ENCODE measurements around the gene HIPK4. TPM values are rescaled to one million over a fixed set of nuclear protein-coding genes. Genes with fewer than 3 reads are reported as not detected.

Gene HIPK4
- total and polyA plus RNA-seq, 2 of the 4 experiments (the other 2 are of a cell fraction): 0.12 to 0.18 TPM

DNA sequence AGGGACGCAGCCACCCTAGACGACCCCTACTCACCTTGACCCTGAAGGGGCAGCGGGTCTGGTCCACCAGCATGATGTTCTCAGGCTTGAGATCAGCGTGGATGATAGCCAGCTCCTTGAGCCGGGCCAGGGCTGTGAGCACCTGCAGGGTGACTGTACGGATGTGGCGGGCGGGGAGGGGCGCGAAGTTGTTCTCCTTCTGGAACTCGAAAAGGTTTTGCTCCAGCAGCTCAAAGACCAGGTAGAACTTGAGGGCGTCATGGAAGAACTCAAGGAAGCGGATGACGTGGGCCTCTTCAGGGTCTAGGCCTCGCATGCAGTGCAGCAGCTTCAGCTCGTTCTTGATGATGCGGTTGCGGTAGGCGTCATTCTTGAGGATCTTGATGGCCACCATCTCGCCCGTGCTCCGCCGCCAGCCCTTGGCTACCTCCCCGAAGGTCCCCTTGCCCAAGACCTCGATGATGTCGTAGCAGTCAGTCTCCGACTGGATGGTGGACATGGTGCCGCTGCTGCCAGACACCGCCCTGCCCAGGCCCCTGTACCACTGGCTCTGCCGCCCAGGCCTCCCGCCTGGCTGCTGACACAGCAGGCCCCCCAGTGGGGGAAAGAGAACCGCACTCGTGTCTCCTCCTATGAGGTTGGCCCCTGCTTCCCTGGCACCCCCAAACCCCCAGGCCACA lies 437 bp downstream of the HIPK4 start:
- H2AK5ac ChIP-seq (ENCODE audit: low read depth, low read length): no peak overlapping the region
- no peak for TF ChIP-seq MXI1 (IDR thresholded peaks at IDR 0.05; ENCODE audit: borderline replicate concordance, low read depth, low read length)
- TF ChIP-seq FOS (IDR thresholded peaks at IDR 0.05; ENCODE audit: low read depth, low read length): no peak
- no peak for TF ChIP-seq CEBPB (IDR thresholded peaks at IDR 0.05; ENCODE audit: low read depth, low read length)
- TF ChIP-seq BHLHE40 (IDR thresholded peaks at IDR 0.05; ENCODE audit: low read depth, low read length): no peak
- no peak for TF ChIP-seq RAD21 (IDR thresholded peaks at IDR 0.05; ENCODE audit: low read length)
- TF ChIP-seq, protein P1, sequence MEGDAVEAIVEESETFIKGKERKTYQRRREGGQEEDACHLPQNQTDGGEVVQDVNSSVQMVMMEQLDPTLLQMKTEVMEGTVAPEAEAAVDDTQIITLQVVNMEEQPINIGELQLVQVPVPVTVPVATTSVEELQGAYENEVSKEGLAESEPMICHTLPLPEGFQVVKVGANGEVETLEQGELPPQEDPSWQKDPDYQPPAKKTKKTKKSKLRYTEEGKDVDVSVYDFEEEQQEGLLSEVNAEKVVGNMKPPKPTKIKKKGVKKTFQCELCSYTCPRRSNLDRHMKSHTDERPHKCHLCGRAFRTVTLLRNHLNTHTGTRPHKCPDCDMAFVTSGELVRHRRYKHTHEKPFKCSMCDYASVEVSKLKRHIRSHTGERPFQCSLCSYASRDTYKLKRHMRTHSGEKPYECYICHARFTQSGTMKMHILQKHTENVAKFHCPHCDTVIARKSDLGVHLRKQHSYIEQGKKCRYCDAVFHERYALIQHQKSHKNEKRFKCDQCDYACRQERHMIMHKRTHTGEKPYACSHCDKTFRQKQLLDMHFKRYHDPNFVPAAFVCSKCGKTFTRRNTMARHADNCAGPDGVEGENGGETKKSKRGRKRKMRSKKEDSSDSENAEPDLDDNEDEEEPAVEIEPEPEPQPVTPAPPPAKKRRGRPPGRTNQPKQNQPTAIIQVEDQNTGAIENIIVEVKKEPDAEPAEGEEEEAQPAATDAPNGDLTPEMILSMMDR (conservative IDR thresholded peaks at IDR 0.05; ENCODE audit: low read depth, low read length): no peak
- no peak for TF ChIP-seq CHD1 (IDR thresholded peaks at IDR 0.05; ENCODE audit: low read depth, low read length)
- TF ChIP-seq POLR2A (IDR thresholded peaks at IDR 0.05; ENCODE audit: low read depth, low read length): no peak
- no peak for TF ChIP-seq MAFK (IDR thresholded peaks at IDR 0.05; ENCODE audit: low read depth, low read length)
- no peak for TF ChIP-seq RFX5 (IDR thresholded peaks at IDR 0.05; ENCODE audit: low read depth, low read length)
- TF ChIP-seq SMC3 (IDR thresholded peaks at IDR 0.05; ENCODE audit: low read depth, low read length): no peak
- TF ChIP-seq NFE2L2 (IDR thresholded peaks at IDR 0.05; ENCODE audit: low read depth, low read length): no peak
- no peak overlapping the region for H2BK120ac ChIP-seq (ENCODE audit: low read depth, low read length)
- H4K20me1 ChIP-seq (ENCODE audit: insufficient read depth, low read length): no peaks in the 10 kb centered on the region
- dilution Hi-C loops (cut with HindIII; ENCODE audit: low sequenced_read_pairs, unreplicated experiment) (no loop called here), intact Hi-C loops (cut with micrococcal nuclease) (no loop called here), in situ Hi-C loops (cut with MboI; ENCODE audit: low sequenced_read_pairs) (no loop called here)
- H3K23ac ChIP-seq (ENCODE audit: low read depth, low read length): no peak overlapping the region
- H3K4me2 ChIP-seq (ENCODE audit: low read depth, low read length): no peak overlapping the region
- H3K36me3 ChIP-seq (ENCODE audit: control insufficient read depth, insufficient read depth, low read length): no peaks in the 10 kb centered on the region
- H3K9me3 ChIP-seq (ENCODE audit: control insufficient read depth, insufficient read depth, low read length): no peaks in the 10 kb centered on the region
- H4K91ac ChIP-seq (ENCODE audit: insufficient read depth, low read depth, low read length): no peak overlapping the region
- H3K18ac ChIP-seq (ENCODE audit: low read depth, low read length): no peak overlapping the region
- H3K14ac ChIP-seq (replicated peaks; ENCODE audit: low read depth, low read length): no peak overlapping the region
- 95% methylated on average over 22 of the region's 33 CpGs; no CpG with 5 or more reads in 1 of the 2 experiments for WGBS, 2 experiments (ENCODE audit: extremely low coverage in 2 of 2, insufficient read length in 1 of 2)
- no peaks in the 10 kb centered on the region for H3K9me1 ChIP-seq (ENCODE audit: insufficient read depth, low read length)
- no peak overlapping the region for H3K4me3 ChIP-seq (ENCODE audit: insufficient read depth, low read depth, low read length)
- no peak overlapping the region for H4K5ac ChIP-seq (ENCODE audit: low read depth, low read length)
- H2AFZ ChIP-seq (replicated peaks; ENCODE audit: low read length, poor library complexity): no peak overlapping the region
- no peaks in the 10 kb centered on the region for H3K79me1 ChIP-seq (ENCODE audit: low read depth in 1 of 2, low read length in 2 of 2)
- ChIA-PET CTCF (interaction anchor here (0.7 kb wide), 1 partner anchor 31 kb away, joined by 3 read pairs; no protein-coding TSS in a partner anchor), POLR2A (ENCODE audit: unreplicated experiment) (no interaction called here)
- no peak overlapping the region for H4K8ac ChIP-seq (ENCODE audit: low read depth in 2 of 2, low read length in 2 of 2)
- H2AK9ac ChIP-seq (replicated peaks; ENCODE audit: low read depth, low read length, poor library complexity): no peak overlapping the region
- H3K27ac ChIP-seq (ENCODE audit: insufficient read depth, low read length): no peak overlapping the region
- no peak for DNase-seq
- H3K56ac ChIP-seq (ENCODE audit: extremely low read depth, insufficient read depth, low read length): no peak overlapping the region
- no peaks in the 10 kb centered on the region; the same call in 1 of the 2 replicates for H3K27me3 ChIP-seq (ENCODE audit: control insufficient read depth, insufficient read depth, low read length)
- H3K4me1 ChIP-seq (ENCODE audit: control insufficient read depth, insufficient read depth, low read length): no peaks in the 10 kb centered on the region
- no TSS peak for BruUV-seq (replicated peaks)
- no peak overlapping the region for H2BK20ac ChIP-seq (ENCODE audit: low read depth, low read length)
- no peak overlapping the region for H3K4ac ChIP-seq (ENCODE audit: low read depth, low read length)
- H2BK15ac ChIP-seq (ENCODE audit: low read depth, low read length): no peak overlapping the region
- no peak overlapping the region for H3K9ac ChIP-seq (ENCODE audit: low read depth, low read length)
- no peak for ATAC-seq (ENCODE audit: low read depth)
- H2BK5ac ChIP-seq (ENCODE audit: low read depth, low read length, poor library complexity, severe bottlenecking): no peak overlapping the region

All from IMR-90 (cell line).